HG03025 (cell line): Measurements from ENCODE around the gene PRKAA1.
A peak's percentile ranks its signal among the peaks of the same experiment; 100 is the strongest.
"Not testable (repeated sequence)": the region's sequence is repeated elsewhere in the genome, so short reads cannot be mapped to it uniquely, and the experiment has no call there.

Source experiments
- ATAC-seq: cut with Tn5 transposase; IDR thresholded peaks from one replicate; pipeline ENCODE4 v1.9.1; 2021; ENCODE audit warnings: mild to moderate bottlenecking, moderate library complexity; ENCODE audit not compliant: unreplicated experiment, low FRiP score

PRKAA1 gene

DNA sequence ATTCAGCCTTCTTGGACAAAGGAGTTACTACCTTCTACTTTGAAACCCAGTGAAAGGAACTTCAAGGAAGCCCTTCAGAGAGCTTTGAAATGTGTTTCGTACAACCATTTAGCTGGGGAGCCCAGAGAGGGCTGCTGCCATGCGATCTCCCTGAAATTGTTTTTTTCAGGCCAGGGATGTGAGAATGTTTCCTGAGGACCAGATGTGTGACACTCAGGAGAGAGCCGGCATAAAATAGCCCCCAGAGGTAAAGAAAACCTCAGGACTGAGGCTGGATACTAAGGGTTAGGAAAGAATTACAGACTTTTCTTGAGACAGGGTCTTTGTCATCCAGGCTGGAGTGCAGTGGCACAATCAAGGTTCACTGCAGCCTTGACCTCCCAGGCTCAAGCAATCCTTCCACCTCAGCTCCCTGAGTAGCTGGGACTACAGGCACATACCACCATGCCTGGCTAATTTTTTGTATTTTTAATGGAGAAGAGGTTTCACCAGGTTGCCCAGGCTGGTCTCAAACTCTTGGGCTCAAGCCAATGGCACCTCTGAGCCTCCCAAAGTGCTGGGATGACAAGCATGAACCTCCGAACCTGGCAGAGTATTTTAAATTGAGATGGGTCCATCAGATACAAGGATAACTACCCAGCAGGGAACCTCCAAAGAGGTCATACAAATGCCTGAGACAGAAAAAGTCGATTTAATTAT, 28.5 kb upstream of the PRKAA1 start:
- no peak for ATAC-seq

DNA sequence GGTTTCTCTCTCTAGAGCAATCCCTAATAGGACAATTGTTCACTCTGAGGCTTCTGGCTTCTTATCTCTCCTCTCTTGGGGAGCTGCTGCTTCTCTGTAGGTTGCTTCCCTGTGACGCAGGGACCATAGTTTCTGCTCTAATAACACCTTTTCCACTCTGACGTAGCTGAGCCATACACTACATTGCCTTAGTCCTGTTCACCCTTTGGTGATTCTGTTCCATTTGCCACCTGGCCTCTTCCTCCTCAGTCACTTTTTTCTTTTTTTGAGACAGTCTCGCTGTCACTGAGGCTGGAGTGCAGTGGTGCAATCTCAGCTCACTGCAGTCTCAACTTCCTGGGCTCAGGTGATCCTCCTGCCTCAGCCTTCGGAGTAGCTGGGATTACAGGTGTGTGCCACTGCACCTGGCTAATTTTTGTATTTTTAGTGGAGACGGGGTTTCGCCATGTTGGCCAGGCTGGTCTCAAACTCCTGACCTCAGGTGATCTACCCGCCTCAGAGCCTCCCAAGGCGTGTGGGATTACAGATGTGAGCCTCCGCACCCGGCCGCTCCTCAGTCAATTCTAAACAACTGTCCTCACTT, 27.4 kb upstream of the PRKAA1 start:
- ATAC-seq, result not testable (repeated sequence)

- ATAC-seq, result no peak
Measured at GRCh38 chr5:40823459-40823858, 25.3 kb upstream of the PRKAA1 start.

- ATAC-seq, result no peak
Measured at GRCh38 chr5:40813698-40814281, 15.6 kb upstream of the PRKAA1 start.

DNA sequence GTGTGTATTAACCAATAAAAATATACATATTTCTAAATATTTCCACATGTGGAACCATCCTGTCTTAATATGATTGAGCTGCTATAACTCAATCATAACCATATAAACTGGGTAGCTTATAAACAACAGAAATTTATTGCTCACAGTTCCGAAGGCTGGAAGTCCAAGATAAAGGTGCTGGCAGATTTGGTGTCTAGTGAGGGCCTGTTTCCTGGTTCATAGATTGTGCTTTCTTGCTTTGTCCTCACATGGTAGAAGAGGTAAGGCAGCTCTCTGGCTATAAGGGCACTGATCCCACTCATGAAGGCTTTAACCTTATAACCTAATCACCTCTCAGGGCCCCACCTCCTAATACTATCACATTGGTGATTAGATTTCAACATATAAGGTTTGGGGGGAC, 14.0 kb upstream of the PRKAA1 start:
- no peak for ATAC-seq

- ATAC-seq, result no peak
Measured at GRCh38 chr5:40801771-40802562, 3.8 kb upstream of the PRKAA1 start.

DNA sequence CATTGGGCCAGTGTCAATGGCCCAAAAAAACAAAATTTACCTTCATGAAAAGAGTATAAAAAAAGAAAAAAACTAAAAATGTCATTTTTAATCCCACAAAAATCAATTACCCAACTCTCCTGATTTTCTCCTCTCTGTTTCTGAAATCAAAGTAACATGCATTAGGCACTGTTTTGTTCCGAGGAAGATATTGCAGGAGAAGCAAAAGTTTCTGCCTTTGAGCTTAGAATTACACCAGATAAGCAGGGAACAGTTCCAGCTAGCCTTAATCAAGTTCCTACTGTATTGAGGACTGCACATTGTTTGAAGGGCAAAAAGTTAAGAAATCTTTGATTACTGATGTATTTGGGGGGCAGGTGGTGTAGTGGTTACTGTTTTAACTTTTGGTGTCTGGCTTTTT, 1.1 kb upstream of the PRKAA1 start:
- ATAC-seq, result no peak

GRCh38 chr5:40798801-40799210, 632 bp upstream of the PRKAA1 start:
- ATAC-seq, result no peak

DNA sequence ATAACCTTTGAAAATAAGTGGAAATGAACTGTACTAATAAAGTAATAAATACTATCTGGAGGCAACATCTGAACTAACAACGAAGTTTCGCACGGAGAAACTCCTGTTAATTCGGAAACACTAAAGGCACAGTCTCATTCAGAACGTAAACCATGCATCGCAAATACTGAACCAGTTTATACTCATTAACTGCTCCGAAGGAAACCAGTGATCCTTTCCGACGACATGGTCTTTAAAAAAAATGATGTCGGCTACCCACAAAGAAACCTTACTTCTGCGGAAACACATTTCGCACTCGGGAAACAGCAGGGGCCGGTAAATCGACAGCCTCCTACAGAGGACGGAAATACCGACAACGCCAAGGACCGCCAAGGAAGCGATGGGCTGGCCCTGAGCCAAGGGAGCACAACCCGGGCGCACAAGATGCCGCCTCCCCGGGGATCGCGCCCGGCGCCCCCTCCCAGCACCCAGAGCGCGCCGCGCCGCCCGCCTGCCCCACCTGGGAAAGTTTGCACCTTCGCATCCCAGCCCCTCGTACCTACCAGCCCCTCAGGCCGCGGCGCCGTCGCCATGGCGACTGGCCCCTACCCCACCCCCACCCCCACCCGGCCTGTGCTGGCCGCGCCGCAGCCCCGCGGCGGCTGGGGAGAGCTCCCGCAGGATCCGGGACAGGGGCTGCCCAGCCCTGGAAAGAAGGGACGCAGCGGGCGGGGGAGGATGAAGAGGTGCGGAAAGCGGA, 732 bp downstream of the PRKAA1 start:
- peak; percentile 48 for ATAC-seq

- ATAC-seq, result no peak
Measured at GRCh38 chr5:40796487-40796889, 1.7 kb downstream of the PRKAA1 start.

DNA sequence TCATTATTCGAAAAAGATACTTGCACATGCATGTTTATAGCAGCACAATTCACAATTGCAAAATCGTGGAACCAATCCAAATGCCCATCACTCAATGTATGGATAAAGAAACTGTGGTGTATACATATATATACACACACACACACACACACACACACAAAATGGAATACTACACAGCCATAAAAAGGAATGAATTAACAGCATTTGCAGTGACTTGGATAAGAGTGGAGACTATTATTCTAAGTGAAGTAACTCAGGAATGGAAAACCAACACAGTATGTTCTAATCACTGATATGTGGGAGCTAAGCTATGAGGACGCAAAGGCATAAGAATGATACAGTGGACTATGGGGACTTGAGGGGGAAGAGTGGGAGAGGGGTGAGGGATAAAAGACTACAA, 3.3 kb downstream of the PRKAA1 start:
- ATAC-seq, result not testable (repeated sequence)

DNA sequence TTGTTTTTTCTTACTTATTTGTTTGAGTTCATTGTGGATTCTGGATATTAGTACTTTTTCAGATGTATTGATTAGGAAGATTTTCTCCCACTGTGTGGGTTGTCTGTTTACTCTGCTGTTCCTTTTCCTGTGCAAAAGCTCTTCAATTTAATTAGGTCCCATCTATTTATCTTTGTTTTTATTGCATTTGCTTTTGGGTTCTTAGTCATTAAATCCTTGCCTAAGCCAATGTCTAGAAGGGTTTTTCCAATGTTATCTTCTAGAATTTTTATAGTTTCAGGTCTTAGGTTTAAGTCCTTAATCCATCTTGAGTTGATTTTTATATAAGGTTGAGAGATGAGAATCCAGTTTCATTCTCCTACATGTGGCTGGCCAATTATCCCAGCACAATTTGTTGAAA, 3.8 kb downstream of the PRKAA1 start:
- not testable (repeated sequence) for ATAC-seq

- ATAC-seq, result not testable (repeated sequence)
Measured at GRCh38 chr5:40792691-40793090, 5.5 kb downstream of the PRKAA1 start.

- ATAC-seq, result no peak
Measured at GRCh38 chr5:40791715-40792139, 6.4 kb downstream of the PRKAA1 start.

- ATAC-seq, result no peak
Measured at GRCh38 chr5:40790947-40791593, 7.1 kb downstream of the PRKAA1 start.

GRCh38 chr5:40788941-40789340, 9.2 kb downstream of the PRKAA1 start:
- not testable (repeated sequence) for ATAC-seq

DNA sequence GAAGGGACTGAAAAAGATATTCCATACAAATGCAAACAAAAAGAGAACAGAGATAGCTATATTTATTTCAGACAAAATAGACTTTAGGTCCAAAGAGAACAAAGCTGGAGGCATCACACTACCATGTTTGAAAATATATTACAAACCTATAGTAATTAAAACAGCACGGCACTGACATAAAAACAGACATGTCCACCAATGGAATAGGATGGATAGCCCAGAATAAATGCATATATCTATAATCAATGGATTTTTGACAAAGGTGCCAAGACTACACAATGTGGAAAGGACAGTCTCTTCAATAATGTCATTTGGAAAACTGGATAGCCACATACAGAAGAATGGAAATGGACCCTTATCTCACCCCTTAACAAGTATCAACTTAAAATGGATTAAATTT, 10.2 kb downstream of the PRKAA1 start:
- ATAC-seq, result no peak

DNA sequence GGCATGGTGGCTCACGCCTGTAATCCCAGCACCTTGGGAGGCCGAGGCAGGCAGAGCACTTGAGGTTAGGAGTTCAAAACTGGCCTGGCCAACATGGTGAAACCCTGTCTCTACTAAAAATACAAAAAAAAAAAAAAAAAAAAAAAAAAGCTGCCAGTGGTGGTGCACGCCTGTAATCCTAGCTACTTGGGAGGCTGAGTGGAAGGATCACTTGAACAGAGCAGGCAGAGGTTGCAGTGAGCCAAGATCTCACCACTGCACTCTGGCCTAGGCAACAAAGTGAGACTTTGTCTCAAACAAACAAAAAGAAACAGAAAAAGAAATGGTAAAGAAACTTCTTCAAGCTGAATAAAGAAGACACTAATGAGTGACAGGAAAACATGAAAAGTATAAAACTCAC, 11.5 kb downstream of the PRKAA1 start:
- not testable (repeated sequence) for ATAC-seq

- no peak for ATAC-seq
Measured at GRCh38 chr5:40784916-40785315, 13.3 kb downstream of the PRKAA1 start.

DNA sequence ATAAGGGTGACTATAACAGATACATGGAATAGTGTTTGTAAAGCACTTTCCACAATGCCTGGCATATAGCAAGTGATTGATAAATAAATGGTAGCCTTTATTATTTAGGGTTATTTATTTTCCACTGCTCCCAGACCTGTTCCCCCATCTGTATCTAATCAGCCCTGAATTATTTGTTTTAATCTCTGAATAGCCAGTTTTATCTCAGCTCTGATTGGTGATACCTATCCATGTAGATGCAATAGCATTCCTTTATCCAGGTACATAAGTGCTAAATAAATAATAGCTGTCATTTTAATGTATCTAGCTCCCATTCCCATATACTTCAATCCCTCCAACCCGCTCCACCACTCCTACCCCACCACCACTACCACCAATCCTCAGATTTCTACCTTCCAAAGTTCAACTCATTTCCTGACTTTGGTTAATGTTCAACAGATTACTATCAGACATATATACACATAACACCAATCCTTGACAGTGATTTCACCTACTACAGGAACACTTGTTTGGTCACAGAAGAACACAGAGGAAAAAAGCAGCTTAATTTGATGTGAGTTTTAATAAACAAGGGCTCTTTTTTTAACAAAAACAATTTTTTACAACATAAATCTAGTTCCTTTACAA, 14.0 kb downstream of the PRKAA1 start:
- ATAC-seq, result no peak
